ENCODE measurements around the gene PLCL1.

- TF ChIP-seq E2F8 (IDR thresholded peaks at IDR 0.05; ENCODE audit: low read depth, partially characterized antibody) (no peak), CHD1 (IDR thresholded peaks at IDR 0.05; ENCODE audit: low read depth, low read length) (no peak), EP300 (IDR thresholded peaks at IDR 0.05; ENCODE audit: borderline replicate concordance in 1 of 2, control insufficient read depth in 1 of 2, low read depth in 2 of 2, low read length in 2 of 2) (no peak), BHLHE40 (IDR thresholded peaks at IDR 0.05; ENCODE audit: borderline replicate concordance in 1 of 2, low read depth in 2 of 2, low read length in 1 of 2) (no peak), ESRRA (IDR thresholded peaks at IDR 0.05; ENCODE audit: low read length) (no peak), RAD51 (IDR thresholded peaks at IDR 0.05) (no peak), ZZZ3 (IDR thresholded peaks at IDR 0.05; ENCODE audit: control insufficient read depth, insufficient read length, low read depth) (no peak), CTCF (IDR thresholded peaks at IDR 0.05 in 2 of 3, conservative IDR thresholded peaks at IDR 0.05 in 1 of 3; ENCODE audit: control insufficient read depth in 2 of 3, extremely low read depth in 1 of 3, insufficient read depth in 1 of 3, low read depth in 3 of 3, low read length in 3 of 3) (no peak), YY1 (IDR thresholded peaks at IDR 0.05; ENCODE audit: low read depth, low read length) (no peak), NFYA (IDR thresholded peaks at IDR 0.05; ENCODE audit: borderline replicate concordance, low read depth, low read length) (no peak), TAF1 (IDR thresholded peaks at IDR 0.05; ENCODE audit: borderline replicate concordance, low read depth, low read length) (no peak)
These were observed 212.7 kb downstream of the PLCL1 start for GRCh38 chr2:198017068-198017467.
